B cell (primary cell): Measurements from ENCODE around the gene QSOX2. TPM values are rescaled to one million over a fixed set of nuclear protein-coding genes. Genes with fewer than 3 reads are reported as not detected.

Experiments used
- ATAC-seq: fragments of 200-7000 bp; cut with Tn5 transposase; one replicate; pipeline ENCODE4 v1.10.0; 2021; ENCODE audit warnings: low read depth, mild to moderate bottlenecking, moderate number of reproducible peaks, moderate library complexity
- CTCF ChIA-PET: fragments of 350-600 bp; sonication (Branson Sonifier 250); formaldehyde crosslinking; loops from one replicate; lab custom pipeline; 2021; ENCODE audit warnings: antibody characterized with exemption, inconsistent platforms; lab: Charles Lee
- POLR2A ChIA-PET: fragments of 350-600 bp; sonication (Branson Sonifier 250); formaldehyde crosslinking; loops from one replicate; lab custom pipeline; 2021; ENCODE audit warnings: antibody characterized with exemption; lab: Charles Lee
- DNase-seq: peaks from one replicate; pipeline ENCODE4 v3.0.0; 2013
- H2AFZ ChIP-seq: 2 replicates; pipeline ENCODE4 v1.6.1; 2012; ENCODE audit warnings: mild to moderate bottlenecking, low read depth, low read length; ENCODE audit not compliant: insufficient read depth, poor library complexity, severe bottlenecking
- H3K27ac ChIP-seq, 2 donors: 1 replicate in 1 of 2; 2 replicates in 1 of 2; pipeline ENCODE4 v1.5.1; 2012 to 2013; ENCODE audit warnings: low read length in 2 of 2, mild to moderate bottlenecking in 2 of 2, moderate library complexity in 1 of 2
- H3K27me3 ChIP-seq, 4 experiments: fragments of 200-600 bp in 1 of 4; sonication (generic) in 1 of 4; replicated peaks in 1 of 4; 1 replicate in 2 of 4; 2 replicates in 2 of 4; pipeline versions ENCODE4 v1.6.1 to v1.7.0; 2013 to 2016; ENCODE audit warnings: low read length in 3 of 4, mild to moderate bottlenecking in 2 of 4, mixed read lengths in 1 of 4, moderate library complexity in 1 of 4; ENCODE audit not compliant: insufficient read depth in 4 of 4, control insufficient read depth in 3 of 4; ENCODE audit errors: control extremely low read depth in 1 of 4
- H3K36me3 ChIP-seq, 2 experiments: replicated peaks in 1 of 2; 1 replicate in 1 of 2; 2 replicates in 1 of 2; pipeline versions ENCODE4 v1.6.1 to v1.7.1; 2013; ENCODE audit warnings: low read length in 1 of 2; ENCODE audit not compliant: insufficient read depth in 2 of 2, control insufficient read depth in 1 of 2; ENCODE audit errors: control extremely low read depth in 1 of 2, extremely low read depth in 1 of 2
- H3K4me1 ChIP-seq, 2 donors: fragments of 200-600 bp in 1 of 2; sonication (generic) in 1 of 2; 1 replicate in 1 of 2; 2 replicates in 1 of 2; pipeline versions ENCODE4 v1.5.1 to v1.6.1; 2013 to 2017; ENCODE audit warnings: low read length in 2 of 2; ENCODE audit not compliant: control insufficient read depth in 2 of 2, insufficient read depth in 2 of 2
- H3K4me2 ChIP-seq: replicated peaks from 2 replicates; pipeline ENCODE3; 2012; ENCODE audit warnings: mild to moderate bottlenecking, low read depth, low read length; ENCODE audit not compliant: poor library complexity, severe bottlenecking
- H3K4me3 ChIP-seq, 5 experiments: fragments of 200-600 bp in 1 of 5; sonication (generic) in 1 of 5; 1 replicate in 3 of 5; 2 replicates in 2 of 5; pipeline versions ENCODE4 v1.5.1 to v1.7.0; 2011 to 2016; ENCODE audit warnings: low read length in 4 of 5, mild to moderate bottlenecking in 4 of 5, low read depth in 2 of 5, control low read depth in 1 of 5, moderate library complexity in 1 of 5; ENCODE audit not compliant: insufficient read depth in 1 of 5; ENCODE audit errors: control extremely low read depth in 1 of 5, extremely low read depth in 1 of 5
- H3K79me2 ChIP-seq: fragments of 200-600 bp; sonication (generic); one replicate; pipeline ENCODE4 v1.6.0; 2016; ENCODE audit warnings: low read length; ENCODE audit not compliant: control insufficient read depth, insufficient read depth
- H3K9ac ChIP-seq: fragments of 200-600 bp; sonication (generic); 2 replicates; pipeline ENCODE4 v1.6.1; 2017; ENCODE audit warnings: mild to moderate bottlenecking, low read length, moderate library complexity
- H3K9me3 ChIP-seq, 3 donors: one replicate each; pipeline versions ENCODE4 v1.6.1 to v1.7.1; 2013; ENCODE audit warnings: low read length in 2 of 3; ENCODE audit not compliant: control insufficient read depth in 2 of 3, insufficient read depth in 1 of 3; ENCODE audit errors: control extremely low read depth in 1 of 3
- H4K20me1 ChIP-seq: 2 replicates; pipeline ENCODE4 v1.6.0; 2012; ENCODE audit warnings: mild to moderate bottlenecking, low read length; ENCODE audit not compliant: insufficient read depth, control insufficient read depth, poor library complexity, severe bottlenecking
- H3K27ac Mint-ChIP-seq: one replicate; pipeline ENCODE4 v1.8.0; 2021; ENCODE audit warnings: mixed read lengths
- H3K27me3 Mint-ChIP-seq: one replicate; pipeline ENCODE4 v1.8.0; 2021; ENCODE audit warnings: mixed read lengths
- H3K4me1 Mint-ChIP-seq: one replicate; pipeline ENCODE4 v1.8.0; 2021; ENCODE audit warnings: mixed read lengths
- H3K4me3 Mint-ChIP-seq: one replicate; pipeline ENCODE4 v1.8.0; 2021; ENCODE audit warnings: mixed read lengths
- H3K9me3 Mint-ChIP-seq: one replicate; pipeline ENCODE4 v1.8.0; 2022; ENCODE audit warnings: mixed read lengths; ENCODE audit not compliant: insufficient read depth
- CTCF ChIP-seq: fragments of 200-600 bp; IDR thresholded peaks from one replicate; pipeline ENCODE4 v1.8.0; 2022; ENCODE audit warnings: antibody characterized with exemption, mild to moderate bottlenecking
- EZH2 ChIP-seq: IDR thresholded peaks from 2 replicates; pipeline ENCODE4 v1.6.1; 2012; ENCODE audit warnings: borderline replicate concordance, low read depth, mild to moderate bottlenecking, moderate library complexity, low read length; ENCODE audit not compliant: insufficient read depth, poor library complexity, severe bottlenecking
- WGBS: methylation state at CpG from one replicate; pipeline ENCODE4 v1.1.5; 2013; ENCODE audit warnings: missing lambda C conversion rate; ENCODE audit not compliant: insufficient coverage; 5-methylcytosine and 5-hydroxymethylcytosine counted together
- intact Hi-C: fragments of 100-400 bp; cut with micrococcal nuclease; formaldehyde crosslinking; loops from one replicate; pipeline ENCODE4 v1.10.0; 2022
- polyA plus RNA-seq: library from polyadenylated mRNA; depleted of rRNA; stranded (reverse); fragments of >200 nt; gene quantifications from 2 replicates; pipeline ENCODE4 v1.2.3, GENCODE V29; 2012
- total RNA-seq, 2 donors: library from RNA; stranded (reverse); fragments of 120-200 nt in 1 of 2; gene quantifications; 1 replicate in 1 of 2; 2 replicates in 1 of 2; pipeline versions ENCODE4 v1.2.3 to v1.2.4, GENCODE V29; 2013 to 2022

The QSOX2 gene
- total and polyA plus RNA-seq, 2 donors (not counting 1 experiment from before 2014, with no cell fraction given) = 62.9 to 139 TPM

GRCh38 chr9:136246849-136247550 is 1.4 kb upstream of the QSOX2 start:
- H3K4me3 Mint-ChIP-seq = peak overlapping the region; percentile 13
- intact Hi-C loops = loop anchor here (1.0 to 10.0 kb wide), 2 partner anchors 20 to 282 kb away; partner anchors contain the start of gene UBAC1
- no peak for DNase-seq
- TF ChIP-seq EZH2 (no peak), CTCF (no peak)
- CTCF ChIA-PET = interaction anchor here (1.2 kb wide), 2 partner anchors 20 to 37 kb away, joined by 3 to 5 read pairs; no protein-coding TSS in a partner anchor
- no peaks in the 10 kb centered on the region for H3K9me3 Mint-ChIP-seq
- Histone ChIP-seq H3K27ac (no peak overlapping the region), H2AFZ (no peak overlapping the region), H3K4me2 (no peak overlapping the region), H3K9me3 (no peaks in the 10 kb centered on the region), H3K4me1 (peaks cover 31 to 35% of the 10 kb centered on the region in 2 donors), H3K4me3 (no peak overlapping the region), H3K9ac (no peak overlapping the region), H3K27me3 (no peaks in the 10 kb centered on the region), H3K36me3 (no peaks in the 10 kb centered on the region), H3K79me2 (peaks cover 25% of the 10 kb centered on the region), H4K20me1 (peaks cover 16% of the 10 kb centered on the region)
- POLR2A ChIA-PET = no interaction called here
- no peaks in the 10 kb centered on the region for H3K27me3 Mint-ChIP-seq
- no peak overlapping the region for H3K27ac Mint-ChIP-seq
- 90% methylated on average over 24 of the region's 26 CpGs for WGBS
- H3K4me1 Mint-ChIP-seq = peaks cover 35% of the 10 kb centered on the region
- no peak for ATAC-seq

DNA sequence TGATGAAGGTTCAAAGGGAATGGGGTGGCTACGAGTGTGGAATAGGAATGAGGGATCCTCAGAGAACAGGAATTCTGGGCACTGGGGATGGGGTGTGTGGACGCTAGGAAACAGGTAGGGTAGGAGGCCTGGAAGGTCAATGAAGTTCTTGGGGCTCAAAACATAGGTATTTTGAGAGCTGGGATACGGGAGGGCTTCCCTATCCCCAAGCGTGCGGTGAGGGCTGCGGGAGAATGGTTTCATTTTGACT is 718 bp downstream of the QSOX2 start:
- H3K27ac ChIP-seq = peak overlapping the region; percentile 70 to 83
- peak overlapping the region; percentile 40 for H2AFZ ChIP-seq
- H3K79me2 ChIP-seq = peaks cover 46% of the 10 kb centered on the region

More for the DNA sequence above, 718 bp downstream of the QSOX2 start:
- peaks cover 2 to 15% of the 10 kb centered on the region in 2 experiments for H3K36me3 ChIP-seq
- no peak for ATAC-seq
- H3K4me2 ChIP-seq = peak overlapping the region; percentile 86
- H3K27me3 ChIP-seq = no peaks in the 10 kb centered on the region
- TF ChIP-seq EZH2 (no peak), CTCF (no peak)
- no peak for DNase-seq
- H4K20me1 ChIP-seq = peaks cover 34% of the 10 kb centered on the region
- H3K9ac ChIP-seq = peak overlapping the region; percentile 88
- Mint-ChIP-seq H3K27me3 (no peaks in the 10 kb centered on the region), H3K4me3 (peak overlapping the region; percentile 94), H3K4me1 (peaks cover 56% of the 10 kb centered on the region), H3K9me3 (no peaks in the 10 kb centered on the region), H3K27ac (peak overlapping the region; percentile 90)
- H3K9me3 ChIP-seq = no peaks in the 10 kb centered on the region
- ChIA-PET CTCF (interaction anchor here (1.3 to 8.5 kb wide), 2 partner anchors 19 to 75 kb away, joined by 4 to 102 read pairs; no protein-coding TSS in a partner anchor), POLR2A (interaction anchor here (0.7 kb wide), 1 partner anchor 29 kb away, joined by 3 read pairs; no protein-coding TSS in a partner anchor)
- 0% methylated on average over 6 of the region's 6 CpGs for WGBS
- peak overlapping the region; percentile 66 to 97 (median 90) for H3K4me3 ChIP-seq
- intact Hi-C loops = loop anchor here (1.0 to 10.0 kb wide), 5 partner anchors 20 to 280 kb away; partner anchors contain the start of genes DNLZ, SNAPC4, TMEM250 and UBAC1
- H3K4me1 ChIP-seq = peaks cover 50 to 56% of the 10 kb centered on the region in 2 donors
